Neural cell (in vitro differentiated cells): Measurements from ENCODE around the gene SPINDOC.

Experiments used
- EP300 ChIP-seq: fragments of 450-650 bp; conservative IDR thresholded peaks from 2 replicates; pipeline ENCODE4 v1.6.1; 2014; ENCODE audit warnings: antibody characterized with exemption, mild to moderate bottlenecking, moderate library complexity; ENCODE audit not compliant: poor library complexity, severe bottlenecking
- EZH2 ChIP-seq: fragments of 200-600, 300-800 bp; shearing (Covaris generic), sonication (generic); IDR thresholded peaks from 2 replicates; pipeline ENCODE4 v1.6.1; 2014; ENCODE audit warnings: antibody characterized with exemption, low read length, borderline replicate concordance, mild to moderate bottlenecking; ENCODE audit not compliant: insufficient read depth, poor library complexity, severe bottlenecking
- MXI1 ChIP-seq: fragments of 450-650 bp; conservative IDR thresholded peaks from 2 replicates; pipeline ENCODE4 v1.6.1; 2014; ENCODE audit warnings: antibody characterized with exemption, mild to moderate bottlenecking; ENCODE audit not compliant: poor library complexity, severe bottlenecking
- POLR2AphosphoS5 ChIP-seq: IDR thresholded peaks from 2 replicates; pipeline ENCODE4 v1.6.1; 2012
- RAD21 ChIP-seq: fragments of 450-650 bp; conservative IDR thresholded peaks from 2 replicates; pipeline ENCODE4 v1.6.1; 2014; ENCODE audit warnings: antibody characterized with exemption, mild to moderate bottlenecking, moderate library complexity
- TAF1 ChIP-seq: IDR thresholded peaks from 2 replicates; pipeline ENCODE4 v1.6.1; 2012; ENCODE audit warnings: low read depth
- TF ChIP-seq, protein P1 (sequence below): fragments of 450-650 bp; IDR thresholded peaks from 2 replicates; pipeline ENCODE4 v1.5.1; 2014; ENCODE audit warnings: antibody characterized with exemption, mild to moderate bottlenecking, moderate library complexity; ENCODE audit not compliant: poor library complexity, severe bottlenecking
- TF ChIP-seq, protein P2 (sequence below): IDR thresholded peaks from 2 replicates; pipeline ENCODE4 v1.6.1; 2012; ENCODE audit warnings: borderline replicate concordance

DNA sequence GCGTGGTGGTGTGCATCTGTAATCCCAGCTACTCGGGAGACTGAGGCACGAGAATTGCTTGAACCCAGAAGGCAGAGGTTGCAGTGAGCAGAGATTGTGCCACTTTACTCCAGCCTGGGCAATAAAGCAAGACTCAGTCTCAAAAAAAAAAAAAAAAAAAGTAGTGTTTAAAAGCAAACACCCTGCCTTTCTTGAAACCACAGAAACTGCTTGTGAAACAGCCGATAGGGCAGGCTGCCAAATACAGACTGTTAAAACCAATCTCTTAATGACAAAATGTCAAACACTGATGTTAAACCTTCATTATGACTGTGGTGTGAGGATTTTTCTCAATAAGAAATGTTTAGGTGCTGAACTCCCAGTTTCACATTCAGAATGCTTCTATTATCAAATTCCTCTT lies 53.0 kb downstream of the SPINDOC start:
- TF ChIP-seq, protein P1, sequence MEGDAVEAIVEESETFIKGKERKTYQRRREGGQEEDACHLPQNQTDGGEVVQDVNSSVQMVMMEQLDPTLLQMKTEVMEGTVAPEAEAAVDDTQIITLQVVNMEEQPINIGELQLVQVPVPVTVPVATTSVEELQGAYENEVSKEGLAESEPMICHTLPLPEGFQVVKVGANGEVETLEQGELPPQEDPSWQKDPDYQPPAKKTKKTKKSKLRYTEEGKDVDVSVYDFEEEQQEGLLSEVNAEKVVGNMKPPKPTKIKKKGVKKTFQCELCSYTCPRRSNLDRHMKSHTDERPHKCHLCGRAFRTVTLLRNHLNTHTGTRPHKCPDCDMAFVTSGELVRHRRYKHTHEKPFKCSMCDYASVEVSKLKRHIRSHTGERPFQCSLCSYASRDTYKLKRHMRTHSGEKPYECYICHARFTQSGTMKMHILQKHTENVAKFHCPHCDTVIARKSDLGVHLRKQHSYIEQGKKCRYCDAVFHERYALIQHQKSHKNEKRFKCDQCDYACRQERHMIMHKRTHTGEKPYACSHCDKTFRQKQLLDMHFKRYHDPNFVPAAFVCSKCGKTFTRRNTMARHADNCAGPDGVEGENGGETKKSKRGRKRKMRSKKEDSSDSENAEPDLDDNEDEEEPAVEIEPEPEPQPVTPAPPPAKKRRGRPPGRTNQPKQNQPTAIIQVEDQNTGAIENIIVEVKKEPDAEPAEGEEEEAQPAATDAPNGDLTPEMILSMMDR: no peak
- no peak for TF ChIP-seq EZH2
- TF ChIP-seq RAD21: no peak
- no peak for TF ChIP-seq POLR2AphosphoS5
- TF ChIP-seq, protein P2, sequence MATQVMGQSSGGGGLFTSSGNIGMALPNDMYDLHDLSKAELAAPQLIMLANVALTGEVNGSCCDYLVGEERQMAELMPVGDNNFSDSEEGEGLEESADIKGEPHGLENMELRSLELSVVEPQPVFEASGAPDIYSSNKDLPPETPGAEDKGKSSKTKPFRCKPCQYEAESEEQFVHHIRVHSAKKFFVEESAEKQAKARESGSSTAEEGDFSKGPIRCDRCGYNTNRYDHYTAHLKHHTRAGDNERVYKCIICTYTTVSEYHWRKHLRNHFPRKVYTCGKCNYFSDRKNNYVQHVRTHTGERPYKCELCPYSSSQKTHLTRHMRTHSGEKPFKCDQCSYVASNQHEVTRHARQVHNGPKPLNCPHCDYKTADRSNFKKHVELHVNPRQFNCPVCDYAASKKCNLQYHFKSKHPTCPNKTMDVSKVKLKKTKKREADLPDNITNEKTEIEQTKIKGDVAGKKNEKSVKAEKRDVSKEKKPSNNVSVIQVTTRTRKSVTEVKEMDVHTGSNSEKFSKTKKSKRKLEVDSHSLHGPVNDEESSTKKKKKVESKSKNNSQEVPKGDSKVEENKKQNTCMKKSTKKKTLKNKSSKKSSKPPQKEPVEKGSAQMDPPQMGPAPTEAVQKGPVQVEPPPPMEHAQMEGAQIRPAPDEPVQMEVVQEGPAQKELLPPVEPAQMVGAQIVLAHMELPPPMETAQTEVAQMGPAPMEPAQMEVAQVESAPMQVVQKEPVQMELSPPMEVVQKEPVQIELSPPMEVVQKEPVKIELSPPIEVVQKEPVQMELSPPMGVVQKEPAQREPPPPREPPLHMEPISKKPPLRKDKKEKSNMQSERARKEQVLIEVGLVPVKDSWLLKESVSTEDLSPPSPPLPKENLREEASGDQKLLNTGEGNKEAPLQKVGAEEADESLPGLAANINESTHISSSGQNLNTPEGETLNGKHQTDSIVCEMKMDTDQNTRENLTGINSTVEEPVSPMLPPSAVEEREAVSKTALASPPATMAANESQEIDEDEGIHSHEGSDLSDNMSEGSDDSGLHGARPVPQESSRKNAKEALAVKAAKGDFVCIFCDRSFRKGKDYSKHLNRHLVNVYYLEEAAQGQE: no peak
- TF ChIP-seq EP300: no peak
- TF ChIP-seq TAF1: no peak
- no peak for TF ChIP-seq MXI1
